Memory B cell (primary cell): ENCODE data around the gene MGAT4A.
A peak's percentile ranks its signal among the peaks of the same experiment; 100 is the strongest.

Experiments
- ATAC-seq: fragments of 150-1000 bp; cut with Tn5 transposase; 2 replicates; pipeline ENCODE4 v1.10.0; 2021; ENCODE audit warnings: low read depth, mild to moderate bottlenecking, moderate library complexity
- DNase-seq, 2 donors: peaks; one replicate each; pipeline ENCODE4 v3.0.0; 2022; ENCODE audit warnings: low spot score in 2 of 2
- H3K27ac Mint-ChIP-seq: one replicate; pipeline ENCODE4 v1.8.0; 2022; ENCODE audit warnings: mild to moderate bottlenecking, moderate library complexity, mixed read lengths
- H3K27me3 Mint-ChIP-seq: one replicate; pipeline ENCODE4 v1.8.0; 2022; ENCODE audit warnings: mixed read lengths
- H3K36me3 Mint-ChIP-seq: one replicate; pipeline ENCODE4 v1.8.0; 2022; ENCODE audit warnings: mild to moderate bottlenecking, mixed read lengths
- H3K4me1 Mint-ChIP-seq: one replicate; pipeline ENCODE4 v1.8.0; 2022; ENCODE audit warnings: mixed read lengths
- H3K4me3 Mint-ChIP-seq: one replicate; pipeline ENCODE4 v1.8.0; 2022; ENCODE audit warnings: mild to moderate bottlenecking, moderate library complexity, mixed read lengths
- H3K9me3 Mint-ChIP-seq: one replicate; pipeline ENCODE4 v1.8.0; 2022; ENCODE audit warnings: mixed read lengths

The MGAT4A gene

GRCh38 chr2:98749066-98749450 lies 18.1 kb upstream of the MGAT4A start:
- Mint-ChIP-seq H3K27me3 (no peaks in the 10 kb centered on the region), H3K36me3 (no peaks in the 10 kb centered on the region), H3K27ac (peak overlapping the region; percentile 49), H3K4me3 (peak overlapping the region; percentile 67), H3K9me3 (peaks cover 1% of the 10 kb centered on the region), H3K4me1 (peaks cover 12% of the 10 kb centered on the region)
- ATAC-seq = peak; percentile 92
- peak in 1 of 2 donors; percentile 14 for DNase-seq

- Mint-ChIP-seq H3K4me1 (peaks cover 11% of the 10 kb centered on the region), H3K27ac (peak overlapping the region; percentile 49), H3K9me3 (peaks cover 1% of the 10 kb centered on the region), H3K36me3 (no peaks in the 10 kb centered on the region), H3K4me3 (peak overlapping the region; percentile 67), H3K27me3 (no peaks in the 10 kb centered on the region)
- ATAC-seq (peak; percentile 30), DNase-seq (no peak)
Observed at GRCh38 chr2:98748292-98749065, 17.5 kb upstream of the MGAT4A start.

- Mint-ChIP-seq H3K4me3 (peak overlapping the region; percentile 11), H3K9me3 (peaks cover 1% of the 10 kb centered on the region)
- ATAC-seq = no peak
Observed at GRCh38 chr2:98747888-98748287, 17.0 kb upstream of the MGAT4A start.

GRCh38 chr2:98746426-98746825 lies 15.5 kb upstream of the MGAT4A start:
- DNase-seq = no peak
- Mint-ChIP-seq H3K27ac (no peak overlapping the region), H3K4me1 (peaks cover 19% of the 10 kb centered on the region), H3K4me3 (no peak overlapping the region), H3K36me3 (no peaks in the 10 kb centered on the region), H3K9me3 (peaks cover 1% of the 10 kb centered on the region), H3K27me3 (peaks cover 5% of the 10 kb centered on the region)
- ATAC-seq = no peak

More at GRCh38 chr2:98747888-98748287, 17.0 kb upstream of the MGAT4A start:
- Mint-ChIP-seq H3K27ac (no peak overlapping the region), H3K27me3 (peaks cover 2% of the 10 kb centered on the region), H3K36me3 (no peaks in the 10 kb centered on the region), H3K4me1 (peaks cover 13% of the 10 kb centered on the region)
- DNase-seq = no peak

GRCh38 chr2:98744595-98744994 lies 13.7 kb upstream of the MGAT4A start:
- H3K4me1 Mint-ChIP-seq = peaks cover 19% of the 10 kb centered on the region
- no peak overlapping the region for H3K4me3 Mint-ChIP-seq
- peaks cover 1% of the 10 kb centered on the region for H3K9me3 Mint-ChIP-seq
- ATAC-seq (no peak), DNase-seq (no peak)
- no peak overlapping the region for H3K27ac Mint-ChIP-seq
- no peaks in the 10 kb centered on the region for H3K36me3 Mint-ChIP-seq
- H3K27me3 Mint-ChIP-seq = peaks cover 5% of the 10 kb centered on the region

GRCh38 chr2:98743835-98744234 lies 12.9 kb upstream of the MGAT4A start:
- Mint-ChIP-seq H3K27me3 (peaks cover 5% of the 10 kb centered on the region), H3K4me3 (no peak overlapping the region), H3K9me3 (peaks cover 1% of the 10 kb centered on the region), H3K4me1 (peaks cover 14% of the 10 kb centered on the region), H3K36me3 (no peaks in the 10 kb centered on the region), H3K27ac (no peak overlapping the region)
- ATAC-seq (no peak), DNase-seq (no peak)

GRCh38 chr2:98739020-98739419 lies 8.1 kb upstream of the MGAT4A start:
- Mint-ChIP-seq H3K36me3 (peaks cover 2% of the 10 kb centered on the region), H3K27ac (no peak overlapping the region), H3K9me3 (no peaks in the 10 kb centered on the region), H3K4me3 (no peak overlapping the region), H3K27me3 (peaks cover 7% of the 10 kb centered on the region), H3K4me1 (peaks cover 17% of the 10 kb centered on the region)
- DNase-seq = no peak
- no peak for ATAC-seq

GRCh38 chr2:98738304-98738703 lies 7.4 kb upstream of the MGAT4A start:
- ATAC-seq (no peak), DNase-seq (no peak)
- peaks cover 7% of the 10 kb centered on the region for H3K27me3 Mint-ChIP-seq
- no peak overlapping the region for H3K4me3 Mint-ChIP-seq
- peaks cover 2% of the 10 kb centered on the region for H3K36me3 Mint-ChIP-seq
- H3K27ac Mint-ChIP-seq = no peak overlapping the region
- H3K4me1 Mint-ChIP-seq = peaks cover 18% of the 10 kb centered on the region
- no peaks in the 10 kb centered on the region for H3K9me3 Mint-ChIP-seq

GRCh38 chr2:98737848-98738247 lies 6.9 kb upstream of the MGAT4A start:
- no peaks in the 10 kb centered on the region for H3K9me3 Mint-ChIP-seq
- H3K4me3 Mint-ChIP-seq = no peak overlapping the region
- H3K4me1 Mint-ChIP-seq = peaks cover 16% of the 10 kb centered on the region

GRCh38 chr2:98736464-98736889 lies 5.5 kb upstream of the MGAT4A start:
- Mint-ChIP-seq H3K4me1 (peaks cover 20% of the 10 kb centered on the region), H3K27me3 (peaks cover 2% of the 10 kb centered on the region), H3K36me3 (peaks cover 2% of the 10 kb centered on the region), H3K27ac (no peak overlapping the region), H3K4me3 (no peak overlapping the region), H3K9me3 (no peaks in the 10 kb centered on the region)
- DNase-seq = no peak
- ATAC-seq = no peak

More at GRCh38 chr2:98737848-98738247, 6.9 kb upstream of the MGAT4A start:
- Mint-ChIP-seq H3K27me3 (peaks cover 5% of the 10 kb centered on the region), H3K36me3 (peaks cover 2% of the 10 kb centered on the region), H3K27ac (no peak overlapping the region)
- no peak for DNase-seq
- ATAC-seq = no peak

- DNase-seq = no peak
- H3K27me3 Mint-ChIP-seq = peaks cover 2% of the 10 kb centered on the region
- peaks cover 2% of the 10 kb centered on the region for H3K36me3 Mint-ChIP-seq
- peaks cover 22% of the 10 kb centered on the region for H3K4me1 Mint-ChIP-seq
- ATAC-seq = no peak
- H3K27ac Mint-ChIP-seq = no peak overlapping the region
- H3K4me3 Mint-ChIP-seq = no peak overlapping the region
- no peaks in the 10 kb centered on the region for H3K9me3 Mint-ChIP-seq
Observed at GRCh38 chr2:98734823-98735260, 3.9 kb upstream of the MGAT4A start.

- Mint-ChIP-seq H3K36me3 (peaks cover 2% of the 10 kb centered on the region), H3K27ac (peak overlapping the region; percentile 53), H3K27me3 (peaks cover 2% of the 10 kb centered on the region), H3K4me1 (peaks cover 26% of the 10 kb centered on the region), H3K9me3 (no peaks in the 10 kb centered on the region), H3K4me3 (no peak overlapping the region)
- DNase-seq = no peak
- no peak for ATAC-seq
Observed at GRCh38 chr2:98734162-98734561, 3.2 kb upstream of the MGAT4A start.

GRCh38 chr2:98732430-98733051 lies 1.6 kb upstream of the MGAT4A start:
- H3K9me3 Mint-ChIP-seq = no peaks in the 10 kb centered on the region
- ATAC-seq = no peak
- H3K4me1 Mint-ChIP-seq = peaks cover 29% of the 10 kb centered on the region
- H3K36me3 Mint-ChIP-seq = no peaks in the 10 kb centered on the region
- H3K4me3 Mint-ChIP-seq = peak overlapping the region; percentile 77
- H3K27ac Mint-ChIP-seq = peak overlapping the region; percentile 87
- DNase-seq = no peak
- no peaks in the 10 kb centered on the region for H3K27me3 Mint-ChIP-seq

GRCh38 chr2:98731894-98732349 lies 990 bp upstream of the MGAT4A start:
- H3K4me3 Mint-ChIP-seq = peak overlapping the region; percentile 85
- no peaks in the 10 kb centered on the region for H3K9me3 Mint-ChIP-seq
- no peak for DNase-seq
- peaks cover 35% of the 10 kb centered on the region for H3K4me1 Mint-ChIP-seq
- H3K27me3 Mint-ChIP-seq = no peaks in the 10 kb centered on the region
- H3K27ac Mint-ChIP-seq = peak overlapping the region; percentile 87
- no peaks in the 10 kb centered on the region for H3K36me3 Mint-ChIP-seq
- no peak for ATAC-seq
